ENCODE measurements around the gene FSTL4. TPM values are rescaled to one million over a fixed set of nuclear protein-coding genes. Genes with fewer than 3 reads are reported as not detected.

FSTL4 gene
- total and polyA plus RNA-seq, 2 of the 13 experiments (the other 11 are each of a cell fraction or from before 2014, with no cell fraction given) = 2.1 to 3.0 TPM

DNA sequence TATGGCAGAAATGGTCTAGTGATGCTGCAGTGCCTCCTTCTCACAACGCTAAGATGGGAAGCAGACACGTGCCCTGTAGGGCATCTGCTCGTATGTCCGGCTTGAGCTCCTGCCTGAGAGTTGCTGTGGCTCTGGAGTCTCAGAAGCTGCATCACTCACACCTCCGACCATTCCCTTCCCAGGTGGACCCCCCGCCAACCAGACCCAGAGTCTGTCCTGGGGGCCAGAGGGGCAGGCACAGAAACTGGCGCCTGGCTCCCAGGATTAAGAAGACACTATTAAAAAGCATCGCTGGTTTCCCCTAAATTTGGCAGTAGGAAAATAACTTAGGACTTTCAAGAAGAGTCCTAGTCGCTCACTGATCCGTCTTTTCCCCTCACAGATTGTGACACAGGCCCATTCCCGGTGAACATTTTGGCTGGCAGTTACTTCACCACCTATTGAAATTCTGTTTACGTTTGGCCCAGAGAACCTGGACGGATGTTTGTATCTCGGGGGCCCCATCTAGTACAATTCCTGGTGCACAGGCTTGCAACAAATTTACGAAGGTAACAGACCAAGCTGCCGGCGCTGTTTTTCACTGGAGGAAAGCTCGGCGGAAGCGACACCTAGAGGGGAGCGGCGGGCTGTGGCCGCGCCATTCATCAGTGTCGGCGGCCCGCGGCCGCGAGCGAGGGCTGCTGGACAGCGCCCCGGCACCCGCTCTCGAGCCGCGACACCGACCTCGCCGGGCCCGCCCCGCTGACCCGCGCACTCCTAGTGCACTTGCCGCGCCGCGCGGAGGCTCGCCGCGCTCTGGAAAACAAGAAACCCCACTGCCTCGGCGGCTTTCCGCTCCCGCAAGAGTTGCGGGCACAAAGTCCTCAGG lies 1.6 kb downstream of the FSTL4 start (continued):
- TF ChIP-seq GABPB1 (CRISPR knock-in tag; IDR thresholded peaks at IDR 0.05) (peak; percentile 59; the same call in 1 of the 2 replicates), HES4 (CRISPR knock-in tag; IDR thresholded peaks at IDR 0.05; ENCODE audit: borderline replicate concordance) (0 out of 2 replicates have a peak, but pooled peaks have one; percentile 64), ZNF552 (CRISPR knock-in tag; IDR thresholded peaks at IDR 0.05; ENCODE audit: borderline replicate concordance) (no peak), ZNF629 (CRISPR knock-in tag; conservative IDR thresholded peaks at IDR 0.05) (no peak), ZNF749 (CRISPR knock-in tag; IDR thresholded peaks at IDR 0.05; ENCODE audit: borderline replicate concordance) (0 out of 2 replicates have a peak, but pooled peaks have one; percentile 56), ZIK1 (CRISPR knock-in tag; IDR thresholded peaks at IDR 0.05; ENCODE audit: borderline replicate concordance, low read depth) (peak; percentile 83; the same call in 1 of the 2 replicates), ZSCAN21 (CRISPR knock-in tag; IDR thresholded peaks at IDR 0.05; ENCODE audit: borderline replicate concordance) (peak; percentile 77; the same call in 1 of the 2 replicates), ZNF343 (CRISPR knock-in tag; IDR thresholded peaks at IDR 0.05) (0 out of 2 replicates have a peak, but pooled peaks have one; percentile 21), MIER3 (CRISPR knock-in tag; IDR thresholded peaks at IDR 0.05; ENCODE audit: borderline replicate concordance) (no peak), ELF3 (CRISPR knock-in tag; IDR thresholded peaks at IDR 0.05) (peak; percentile 22; the same call in 1 of the 2 replicates), MTF2 (CRISPR knock-in tag; IDR thresholded peaks at IDR 0.05; ENCODE audit: borderline replicate concordance) (peak; percentile 98)
- TF ChIP-seq, protein P1, sequence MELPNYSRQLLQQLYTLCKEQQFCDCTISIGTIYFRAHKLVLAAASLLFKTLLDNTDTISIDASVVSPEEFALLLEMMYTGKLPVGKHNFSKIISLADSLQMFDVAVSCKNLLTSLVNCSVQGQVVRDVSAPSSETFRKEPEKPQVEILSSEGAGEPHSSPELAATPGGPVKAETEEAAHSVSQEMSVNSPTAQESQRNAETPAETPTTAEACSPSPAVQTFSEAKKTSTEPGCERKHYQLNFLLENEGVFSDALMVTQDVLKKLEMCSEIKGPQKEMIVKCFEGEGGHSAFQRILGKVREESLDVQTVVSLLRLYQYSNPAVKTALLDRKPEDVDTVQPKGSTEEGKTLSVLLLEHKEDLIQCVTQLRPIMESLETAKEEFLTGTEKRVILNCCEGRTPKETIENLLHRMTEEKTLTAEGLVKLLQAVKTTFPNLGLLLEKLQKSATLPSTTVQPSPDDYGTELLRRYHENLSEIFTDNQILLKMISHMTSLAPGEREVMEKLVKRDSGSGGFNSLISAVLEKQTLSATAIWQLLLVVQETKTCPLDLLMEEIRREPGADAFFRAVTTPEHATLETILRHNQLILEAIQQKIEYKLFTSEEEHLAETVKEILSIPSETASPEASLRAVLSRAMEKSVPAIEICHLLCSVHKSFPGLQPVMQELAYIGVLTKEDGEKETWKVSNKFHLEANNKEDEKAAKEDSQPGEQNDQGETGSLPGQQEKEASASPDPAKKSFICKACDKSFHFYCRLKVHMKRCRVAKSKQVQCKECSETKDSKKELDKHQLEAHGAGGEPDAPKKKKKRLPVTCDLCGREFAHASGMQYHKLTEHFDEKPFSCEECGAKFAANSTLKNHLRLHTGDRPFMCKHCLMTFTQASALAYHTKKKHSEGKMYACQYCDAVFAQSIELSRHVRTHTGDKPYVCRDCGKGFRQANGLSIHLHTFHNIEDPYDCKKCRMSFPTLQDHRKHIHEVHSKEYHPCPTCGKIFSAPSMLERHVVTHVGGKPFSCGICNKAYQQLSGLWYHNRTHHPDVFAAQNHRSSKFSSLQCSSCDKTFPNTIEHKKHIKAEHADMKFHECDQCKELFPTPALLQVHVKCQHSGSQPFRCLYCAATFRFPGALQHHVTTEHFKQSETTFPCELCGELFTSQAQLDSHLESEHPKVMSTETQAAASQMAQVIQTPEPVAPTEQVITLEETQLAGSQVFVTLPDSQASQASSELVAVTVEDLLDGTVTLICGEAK (IDR thresholded peaks at IDR 0.05) = no peak
- TF ChIP-seq, protein P1 (CRISPR knock-in tag; IDR thresholded peaks at IDR 0.05) = 0 out of 2 replicates have a peak, but pooled peaks have one; percentile 17
- TF ChIP-seq, protein P2, sequence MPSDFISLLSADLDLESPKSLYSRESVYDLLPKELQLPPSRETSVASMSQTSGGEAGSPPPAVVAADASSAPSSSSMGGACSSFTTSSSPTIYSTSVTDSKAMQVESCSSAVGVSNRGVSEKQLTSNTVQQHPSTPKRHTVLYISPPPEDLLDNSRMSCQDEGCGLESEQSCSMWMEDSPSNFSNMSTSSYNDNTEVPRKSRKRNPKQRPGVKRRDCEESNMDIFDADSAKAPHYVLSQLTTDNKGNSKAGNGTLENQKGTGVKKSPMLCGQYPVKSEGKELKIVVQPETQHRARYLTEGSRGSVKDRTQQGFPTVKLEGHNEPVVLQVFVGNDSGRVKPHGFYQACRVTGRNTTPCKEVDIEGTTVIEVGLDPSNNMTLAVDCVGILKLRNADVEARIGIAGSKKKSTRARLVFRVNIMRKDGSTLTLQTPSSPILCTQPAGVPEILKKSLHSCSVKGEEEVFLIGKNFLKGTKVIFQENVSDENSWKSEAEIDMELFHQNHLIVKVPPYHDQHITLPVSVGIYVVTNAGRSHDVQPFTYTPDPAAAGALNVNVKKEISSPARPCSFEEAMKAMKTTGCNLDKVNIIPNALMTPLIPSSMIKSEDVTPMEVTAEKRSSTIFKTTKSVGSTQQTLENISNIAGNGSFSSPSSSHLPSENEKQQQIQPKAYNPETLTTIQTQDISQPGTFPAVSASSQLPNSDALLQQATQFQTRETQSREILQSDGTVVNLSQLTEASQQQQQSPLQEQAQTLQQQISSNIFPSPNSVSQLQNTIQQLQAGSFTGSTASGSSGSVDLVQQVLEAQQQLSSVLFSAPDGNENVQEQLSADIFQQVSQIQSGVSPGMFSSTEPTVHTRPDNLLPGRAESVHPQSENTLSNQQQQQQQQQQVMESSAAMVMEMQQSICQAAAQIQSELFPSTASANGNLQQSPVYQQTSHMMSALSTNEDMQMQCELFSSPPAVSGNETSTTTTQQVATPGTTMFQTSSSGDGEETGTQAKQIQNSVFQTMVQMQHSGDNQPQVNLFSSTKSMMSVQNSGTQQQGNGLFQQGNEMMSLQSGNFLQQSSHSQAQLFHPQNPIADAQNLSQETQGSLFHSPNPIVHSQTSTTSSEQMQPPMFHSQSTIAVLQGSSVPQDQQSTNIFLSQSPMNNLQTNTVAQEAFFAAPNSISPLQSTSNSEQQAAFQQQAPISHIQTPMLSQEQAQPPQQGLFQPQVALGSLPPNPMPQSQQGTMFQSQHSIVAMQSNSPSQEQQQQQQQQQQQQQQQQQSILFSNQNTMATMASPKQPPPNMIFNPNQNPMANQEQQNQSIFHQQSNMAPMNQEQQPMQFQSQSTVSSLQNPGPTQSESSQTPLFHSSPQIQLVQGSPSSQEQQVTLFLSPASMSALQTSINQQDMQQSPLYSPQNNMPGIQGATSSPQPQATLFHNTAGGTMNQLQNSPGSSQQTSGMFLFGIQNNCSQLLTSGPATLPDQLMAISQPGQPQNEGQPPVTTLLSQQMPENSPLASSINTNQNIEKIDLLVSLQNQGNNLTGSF (CRISPR knock-in tag; IDR thresholded peaks at IDR 0.05) = 0 out of 2 replicates have a peak, but pooled peaks have one; percentile 47

All from HepG2 (cell line).